HG03159 (cell line): Measurements from ENCODE around the gene TSPAN17.

Experiments used
- ATAC-seq: cut with Tn5 transposase; IDR thresholded peaks from one replicate; pipeline ENCODE4 v1.9.1; 2021; ENCODE audit warnings: mild to moderate bottlenecking, moderate library complexity; ENCODE audit not compliant: unreplicated experiment

TSPAN17 gene

GRCh38 chr5:176639981-176640380 is 7.3 kb upstream of the TSPAN17 start:
- no peak for ATAC-seq

- ATAC-seq = no peak
Measured at GRCh38 chr5:176640616-176641015, 6.7 kb upstream of the TSPAN17 start.

GRCh38 chr5:176642675-176643490 is 4.4 kb upstream of the TSPAN17 start:
- ATAC-seq = no peak

GRCh38 chr5:176643491-176644219 is 3.6 kb upstream of the TSPAN17 start:
- ATAC-seq = no peak

- ATAC-seq = no peak
Measured at GRCh38 chr5:176644294-176644693, 3.0 kb upstream of the TSPAN17 start.

- ATAC-seq = no peak
Measured at GRCh38 chr5:176644878-176645670, 2.2 kb upstream of the TSPAN17 start.

GRCh38 chr5:176646049-176646706 is 1.1 kb upstream of the TSPAN17 start:
- ATAC-seq = no peak

- ATAC-seq = peak; percentile 17
Measured at GRCh38 chr5:176646707-176647029, 616 bp upstream of the TSPAN17 start.

GRCh38 chr5:176647843-176648473 is 674 bp downstream of the TSPAN17 start:
- ATAC-seq = no peak

- no peak for ATAC-seq
Measured at GRCh38 chr5:176648474-176649194, 1.4 kb downstream of the TSPAN17 start.

- ATAC-seq = no peak
Measured at GRCh38 chr5:176650354-176650884, 3.1 kb downstream of the TSPAN17 start.

- no peak for ATAC-seq
Measured at GRCh38 chr5:176651472-176651980, 4.2 kb downstream of the TSPAN17 start.

- ATAC-seq = no peak
Measured at GRCh38 chr5:176652136-176652535, 4.9 kb downstream of the TSPAN17 start.

GRCh38 chr5:176653401-176654385 is 6.4 kb downstream of the TSPAN17 start:
- no peak for ATAC-seq

GRCh38 chr5:176654856-176655255 is 7.6 kb downstream of the TSPAN17 start:
- ATAC-seq = no peak

- ATAC-seq = no peak
Measured at GRCh38 chr5:176656467-176656990, 9.2 kb downstream of the TSPAN17 start.

- peak; percentile 52 for ATAC-seq
Measured at GRCh38 chr5:176658007-176658599, 10.8 kb downstream of the TSPAN17 start.
